T-helper 1 cell treated with Interleukin-12 subunit alpha and Interleukin-12 subunit beta and Interleukin-4 antibody, amounts not matched to agents 30 μg/mL and 1 μg/mL, for 36 hours (primary cell): ENCODE results near the gene TFIP11.
"Not testable (repeated sequence)": the region's sequence is repeated elsewhere in the genome, so short reads cannot be mapped to it uniquely, and the experiment has no call there.

Experiments used
- H3K27ac Mint-ChIP-seq: one replicate; pipeline ENCODE4 v1.8.0; 2021; ENCODE audit warnings: mild to moderate bottlenecking, mixed read lengths
- H3K27me3 Mint-ChIP-seq: one replicate; pipeline ENCODE4 v1.8.0; 2021; ENCODE audit warnings: low read depth, mixed read lengths
- H3K36me3 Mint-ChIP-seq: one replicate; pipeline ENCODE4 v1.8.0; 2021; ENCODE audit warnings: low read depth, mixed read lengths
- H3K4me1 Mint-ChIP-seq: one replicate; pipeline ENCODE4 v1.8.0; 2021; ENCODE audit warnings: low read depth, mixed read lengths
- H3K4me3 Mint-ChIP-seq: one replicate; pipeline ENCODE4 v1.8.0; 2021; ENCODE audit warnings: mild to moderate bottlenecking, moderate library complexity, mixed read lengths
- H3K9me3 Mint-ChIP-seq: one replicate; pipeline ENCODE4 v1.8.0; 2021; ENCODE audit warnings: mixed read lengths

Gene TFIP11

DNA sequence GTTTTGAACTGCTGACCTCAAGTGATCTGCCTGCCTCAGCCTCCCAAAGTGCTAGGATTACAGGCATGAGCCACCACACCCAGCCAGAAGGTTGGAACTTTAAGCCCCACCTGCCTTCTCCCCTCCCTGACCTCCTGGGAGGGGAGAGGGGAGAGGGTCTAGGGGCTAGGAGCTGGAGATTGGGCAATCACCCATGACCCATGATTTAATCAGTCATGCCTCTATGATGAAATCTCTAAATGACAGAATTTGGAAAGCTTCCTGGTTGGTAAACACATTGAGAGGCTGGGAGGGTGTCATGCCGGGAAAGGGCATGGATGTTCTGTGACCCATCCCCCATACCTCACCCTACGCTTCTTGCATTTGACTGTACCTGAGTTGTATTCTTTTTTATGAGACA, 17.1 kb upstream of the TFIP11 start:
- Mint-ChIP-seq H3K27me3 (no peaks in the 10 kb centered on the region), H3K36me3 (peaks cover 50% of the 10 kb centered on the region)

DNA sequence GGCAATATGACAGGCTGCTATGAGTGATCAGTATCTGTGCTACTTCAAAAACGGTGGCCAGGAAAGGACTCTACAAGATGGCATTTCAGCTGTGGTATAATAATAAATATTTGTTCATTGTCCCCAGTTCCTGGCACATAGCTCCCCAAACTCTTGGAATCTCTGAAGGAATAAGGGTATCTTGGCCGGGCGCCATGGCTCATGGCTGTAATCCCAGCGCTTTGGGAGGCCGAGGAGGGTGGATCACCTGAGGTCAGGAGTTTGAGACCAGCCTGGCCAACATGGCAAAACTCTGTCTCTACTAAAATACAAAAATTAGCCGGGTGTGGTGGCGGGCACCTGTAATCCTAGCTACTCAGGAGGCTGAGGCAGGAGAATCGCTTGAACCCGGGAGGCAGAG, 16.2 kb upstream of the TFIP11 start:
- H3K9me3 Mint-ChIP-seq, H3K27me3 Mint-ChIP-seq, H3K4me3 Mint-ChIP-seq, H3K27ac Mint-ChIP-seq, H3K4me1 Mint-ChIP-seq: not testable (repeated sequence)
- peaks cover 50% of the 10 kb centered on the region for H3K36me3 Mint-ChIP-seq

More for the DNA sequence above, 17.1 kb upstream of the TFIP11 start:
- no peaks in the 10 kb centered on the region for H3K9me3 Mint-ChIP-seq
- no peak overlapping the region for H3K4me3 Mint-ChIP-seq
- peaks cover 15% of the 10 kb centered on the region for H3K4me1 Mint-ChIP-seq
- H3K27ac Mint-ChIP-seq, result no peak overlapping the region

DNA sequence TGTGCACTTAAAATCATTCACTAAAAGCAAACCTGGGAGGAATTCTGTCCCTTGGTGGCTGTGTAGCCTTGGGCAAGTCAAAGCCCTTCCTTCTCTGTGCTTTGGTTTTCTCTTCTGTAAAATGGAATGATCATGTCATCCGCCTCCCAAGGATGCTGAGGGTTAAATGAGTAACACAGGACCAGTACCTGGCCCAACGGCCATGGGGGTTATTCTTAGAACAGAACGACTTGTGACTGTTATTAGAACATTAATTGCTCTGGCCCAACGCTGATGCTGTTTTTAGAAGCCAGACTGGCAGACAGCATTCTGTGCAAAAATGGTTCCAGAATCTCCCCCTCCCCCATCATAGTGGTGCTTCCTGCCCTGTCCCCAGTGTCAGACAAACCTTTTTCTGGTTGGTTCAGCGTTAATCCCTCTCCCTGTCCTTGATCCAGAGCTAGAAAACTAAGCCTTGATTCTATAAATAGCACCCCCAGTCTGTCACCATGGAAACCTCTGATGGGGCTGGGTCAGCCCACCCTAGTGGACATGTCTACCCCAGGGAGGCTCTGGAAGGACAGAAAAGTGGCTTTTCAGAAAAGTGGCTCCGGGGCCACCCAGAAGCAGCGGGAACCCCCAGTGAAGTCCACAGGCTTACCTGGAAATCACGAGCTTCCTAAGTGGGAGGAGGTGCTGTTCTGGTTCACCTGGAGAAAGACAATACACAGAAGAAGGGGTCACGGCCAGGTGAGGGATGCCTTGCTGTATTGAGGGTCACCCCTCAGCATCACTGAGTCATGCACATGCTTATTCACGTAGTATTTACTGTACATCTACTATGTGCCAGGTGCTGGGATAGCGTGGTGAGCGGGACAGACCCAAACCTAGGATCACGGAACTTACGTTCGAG, 15.5 kb upstream of the TFIP11 start:
- Mint-ChIP-seq H3K4me1 (peaks cover 8% of the 10 kb centered on the region), H3K4me3 (no peak overlapping the region), H3K36me3 (peaks cover 51% of the 10 kb centered on the region), H3K27ac (no peak overlapping the region), H3K9me3 (no peaks in the 10 kb centered on the region), H3K27me3 (no peaks in the 10 kb centered on the region)

DNA sequence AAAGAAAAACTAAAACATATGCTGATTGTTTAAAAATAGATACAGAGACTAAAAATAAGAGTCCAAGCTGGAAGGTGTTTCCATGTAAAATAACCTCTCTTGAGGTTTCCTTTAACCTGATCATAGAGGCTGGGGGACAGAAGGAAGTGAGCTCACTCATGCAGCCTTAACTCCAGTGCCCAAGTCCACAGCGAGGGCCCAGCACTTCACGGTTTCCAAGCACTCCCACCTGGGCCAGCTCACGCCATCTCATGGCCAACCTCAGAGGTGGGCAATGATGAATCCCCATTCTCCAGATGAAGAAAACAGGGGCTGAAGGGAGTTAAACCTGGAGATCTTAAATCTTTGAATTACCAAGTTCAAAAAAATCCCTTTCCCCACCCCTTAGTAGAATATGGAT, 14.9 kb upstream of the TFIP11 start:
- H3K27ac Mint-ChIP-seq, result no peak overlapping the region
- peaks cover 50% of the 10 kb centered on the region for H3K36me3 Mint-ChIP-seq
- no peaks in the 10 kb centered on the region for H3K27me3 Mint-ChIP-seq
- peaks cover 2% of the 10 kb centered on the region for H3K4me1 Mint-ChIP-seq
- H3K9me3 Mint-ChIP-seq, result no peaks in the 10 kb centered on the region
- no peak overlapping the region for H3K4me3 Mint-ChIP-seq

DNA sequence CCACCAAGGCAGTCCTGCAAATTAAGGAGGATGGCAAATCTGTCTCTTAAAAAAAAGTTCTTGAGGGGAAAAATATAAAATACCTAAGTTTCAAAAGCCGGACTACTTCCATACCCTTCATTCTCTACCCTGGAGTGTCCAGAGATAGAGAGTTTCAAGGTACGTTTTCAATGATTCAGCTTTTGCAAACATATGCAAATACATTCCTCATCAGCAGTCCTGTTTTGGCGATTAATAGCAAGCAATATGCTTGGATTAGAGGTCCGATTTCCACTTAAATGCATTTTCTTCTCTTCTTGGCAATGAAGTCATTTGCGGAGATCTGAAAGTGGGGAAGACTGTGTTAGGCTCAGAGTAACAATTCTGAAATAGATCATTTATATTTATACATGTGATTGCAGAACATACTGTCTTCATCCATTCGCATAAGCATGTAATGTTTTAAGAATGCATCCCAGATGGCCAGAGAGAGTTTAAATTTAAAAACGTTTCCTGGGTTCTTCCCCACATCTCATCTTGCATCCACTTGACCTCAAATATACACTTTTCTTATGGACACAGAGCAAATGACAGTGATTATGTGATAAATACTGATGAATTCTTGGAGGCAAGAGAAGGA, 13.8 kb upstream of the TFIP11 start:
- H3K4me1 Mint-ChIP-seq, result no peaks in the 10 kb centered on the region
- peaks cover 47% of the 10 kb centered on the region for H3K36me3 Mint-ChIP-seq
- no peaks in the 10 kb centered on the region for H3K27me3 Mint-ChIP-seq
- no peaks in the 10 kb centered on the region for H3K9me3 Mint-ChIP-seq
- no peak overlapping the region for H3K27ac Mint-ChIP-seq
- H3K4me3 Mint-ChIP-seq, result no peak overlapping the region

DNA sequence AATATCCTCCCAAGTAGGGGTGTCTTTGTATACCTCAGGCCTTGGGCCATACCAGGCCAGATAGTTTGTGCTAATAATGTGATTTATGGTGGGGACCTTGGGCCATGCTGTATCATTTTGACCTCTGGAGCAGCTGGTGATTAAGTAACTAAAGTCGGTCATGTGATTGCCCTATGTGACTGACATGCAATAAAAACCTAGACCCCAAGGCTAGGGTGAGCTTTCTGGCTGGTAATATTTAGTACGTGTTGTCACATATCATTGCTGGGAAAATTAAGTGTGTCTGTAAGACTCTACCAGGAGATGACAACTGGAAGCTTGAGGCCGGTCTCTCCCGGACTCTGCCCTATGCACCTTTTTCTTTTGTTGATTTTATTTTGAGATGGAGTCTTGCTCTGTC, 12.6 kb upstream of the TFIP11 start:
- Mint-ChIP-seq H3K27me3 (no peaks in the 10 kb centered on the region), H3K4me3 (no peak overlapping the region), H3K36me3 (peaks cover 39% of the 10 kb centered on the region), H3K4me1 (no peaks in the 10 kb centered on the region), H3K9me3 (no peaks in the 10 kb centered on the region), H3K27ac (no peak overlapping the region)

DNA sequence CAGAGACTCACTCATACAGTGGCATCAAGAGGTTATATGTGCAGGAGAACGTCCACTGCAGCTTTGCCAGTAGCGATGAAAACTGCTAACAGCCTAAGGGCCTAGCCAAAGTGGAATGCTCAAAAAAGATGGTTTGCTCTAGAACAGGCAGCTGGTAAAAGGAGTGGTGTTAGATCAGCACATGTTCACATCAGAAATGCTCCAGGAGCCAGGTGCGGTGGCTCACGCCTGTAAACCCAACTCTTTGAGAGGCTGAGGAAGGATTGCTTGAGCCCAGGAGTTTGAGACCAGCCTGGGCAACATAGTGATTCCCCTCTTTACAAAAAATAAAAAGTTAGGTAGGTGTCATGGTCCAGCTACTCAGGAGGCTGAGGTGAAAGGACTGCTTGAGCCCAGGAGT, 10.3 kb upstream of the TFIP11 start:
- Mint-ChIP-seq H3K4me1 (no peaks in the 10 kb centered on the region), H3K27me3 (no peaks in the 10 kb centered on the region), H3K9me3 (no peaks in the 10 kb centered on the region), H3K36me3 (peaks cover 33% of the 10 kb centered on the region), H3K4me3 (no peak overlapping the region), H3K27ac (no peak overlapping the region)

DNA sequence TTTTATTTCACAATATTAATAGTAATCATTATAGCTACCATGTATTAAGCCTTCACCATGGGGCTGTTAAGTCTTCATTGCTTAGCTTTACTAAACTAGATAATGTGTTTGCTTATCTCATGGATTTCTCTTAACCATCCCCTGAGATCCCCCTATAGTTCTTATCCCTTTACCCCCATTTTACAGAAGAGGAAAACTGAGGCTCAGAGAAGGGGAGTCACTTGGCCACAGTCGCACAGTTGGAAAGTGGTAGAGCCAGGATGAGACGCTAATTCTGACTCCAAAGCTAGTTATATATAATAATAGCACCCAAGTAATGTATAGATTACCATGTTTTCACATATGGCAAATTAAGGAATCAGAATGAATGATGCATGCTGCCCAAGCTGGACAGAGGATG, 9.7 kb upstream of the TFIP11 start:
- peaks cover 29% of the 10 kb centered on the region for H3K36me3 Mint-ChIP-seq
- no peaks in the 10 kb centered on the region for H3K4me1 Mint-ChIP-seq
- no peaks in the 10 kb centered on the region for H3K9me3 Mint-ChIP-seq
- no peak overlapping the region for H3K4me3 Mint-ChIP-seq
- no peak overlapping the region for H3K27ac Mint-ChIP-seq
- no peaks in the 10 kb centered on the region for H3K27me3 Mint-ChIP-seq

DNA sequence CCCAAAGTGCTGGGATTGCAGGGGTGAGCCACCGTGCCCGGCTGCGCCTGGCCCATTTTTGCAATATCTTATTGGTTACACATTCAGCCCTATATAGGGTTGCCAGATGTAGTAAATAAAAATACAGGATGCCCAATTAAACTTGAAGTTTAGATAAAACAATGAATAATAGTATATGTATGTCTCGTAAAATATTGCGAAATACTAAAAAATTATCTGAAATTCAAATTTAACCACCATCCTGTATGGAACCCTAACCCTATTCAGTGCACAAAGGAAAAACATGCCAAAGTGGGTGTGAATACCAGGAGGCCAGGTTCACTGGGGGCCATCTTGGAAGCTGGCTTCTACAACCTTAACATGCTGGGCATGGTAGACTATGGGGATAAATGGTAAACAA, 5.2 kb upstream of the TFIP11 start:
- H3K27ac Mint-ChIP-seq, result no peak overlapping the region
- no peaks in the 10 kb centered on the region for H3K27me3 Mint-ChIP-seq
- no peaks in the 10 kb centered on the region for H3K9me3 Mint-ChIP-seq
- peaks cover 4% of the 10 kb centered on the region for H3K36me3 Mint-ChIP-seq
- no peak overlapping the region for H3K4me3 Mint-ChIP-seq
- peaks cover 20% of the 10 kb centered on the region for H3K4me1 Mint-ChIP-seq

DNA sequence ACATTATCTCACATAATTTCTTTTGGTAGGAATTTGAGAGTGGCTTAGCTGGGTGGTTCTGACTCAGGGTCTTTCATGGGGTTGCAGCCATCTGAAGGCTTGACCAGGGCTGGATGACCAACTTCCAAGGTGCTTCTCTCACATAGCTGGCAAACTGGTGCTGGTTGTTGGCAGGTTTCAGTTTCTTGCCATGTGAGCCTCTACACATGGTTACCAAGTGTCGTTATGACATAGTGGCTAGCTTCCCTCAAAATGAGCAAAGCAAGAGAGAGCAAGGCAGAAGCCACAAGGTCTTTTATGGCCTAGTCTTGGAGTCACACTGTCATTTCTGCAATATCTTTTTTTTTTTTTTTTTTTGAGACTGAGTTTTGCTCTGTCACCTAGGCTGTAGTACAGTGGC, 4.2 kb upstream of the TFIP11 start:
- Mint-ChIP-seq H3K27ac (no peak overlapping the region), H3K4me3 (no peak overlapping the region), H3K36me3 (peaks cover 4% of the 10 kb centered on the region), H3K27me3 (no peaks in the 10 kb centered on the region), H3K9me3 (no peaks in the 10 kb centered on the region), H3K4me1 (peaks cover 24% of the 10 kb centered on the region)

DNA sequence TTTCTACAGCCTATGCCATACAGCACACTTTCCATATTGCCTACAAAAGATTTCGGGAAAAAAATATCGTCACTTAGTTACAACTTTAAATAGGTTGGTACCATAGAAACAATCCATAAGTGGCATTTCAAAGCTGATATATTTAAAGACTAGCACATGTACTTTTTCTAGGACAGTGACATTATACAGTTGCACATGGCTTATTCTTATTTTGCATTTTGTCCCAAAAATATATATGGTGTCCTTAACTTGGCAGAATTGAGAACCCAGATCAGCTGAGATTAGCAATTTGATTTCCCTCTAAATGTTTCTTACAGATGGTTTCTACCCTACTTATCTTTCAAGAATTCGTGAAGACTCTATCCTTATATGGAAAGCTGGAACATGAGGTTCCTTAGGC, 3.7 kb upstream of the TFIP11 start:
- Mint-ChIP-seq H3K9me3 (no peaks in the 10 kb centered on the region), H3K27ac (peak overlapping the region; percentile 11), H3K27me3 (no peaks in the 10 kb centered on the region), H3K36me3 (peaks cover 5% of the 10 kb centered on the region), H3K4me3 (no peak overlapping the region), H3K4me1 (peaks cover 30% of the 10 kb centered on the region)

DNA sequence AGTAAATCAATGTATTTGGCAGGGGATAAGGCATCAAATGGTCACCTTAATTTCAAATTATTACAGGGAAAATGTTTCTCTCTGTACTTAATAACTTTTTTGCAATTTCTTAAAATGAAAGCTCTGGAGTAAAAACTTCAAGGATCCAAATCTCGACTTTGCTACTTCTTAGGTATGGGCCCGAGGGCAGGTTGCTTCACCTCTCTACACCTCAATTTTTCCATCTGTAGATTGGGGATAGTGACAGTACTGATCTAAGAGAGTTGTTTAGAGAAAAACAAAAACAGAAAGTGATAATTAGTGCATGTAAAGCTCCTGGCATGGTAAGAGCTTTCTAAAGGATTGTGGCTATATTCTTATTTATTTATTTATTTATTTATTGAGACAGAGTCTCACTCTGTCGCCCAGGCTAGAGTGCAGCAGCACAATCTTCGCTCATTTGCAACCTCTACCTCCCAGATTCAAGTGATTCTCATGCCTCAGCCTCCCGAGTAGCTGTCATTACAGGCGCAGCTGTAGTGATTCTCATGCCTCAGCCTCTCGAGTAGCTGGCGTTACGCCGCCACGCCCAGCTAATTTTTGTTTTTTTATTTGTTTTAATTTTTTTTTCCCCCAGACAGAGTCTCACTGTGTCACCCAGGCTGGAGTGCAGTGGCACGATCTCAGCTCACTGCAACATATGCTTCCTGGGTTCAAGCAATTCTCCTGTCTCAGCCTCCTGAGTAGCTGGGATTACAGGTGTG, 2.3 kb upstream of the TFIP11 start:
- Mint-ChIP-seq H3K27ac (peak overlapping the region; percentile 71), H3K4me3 (no peak overlapping the region)

DNA sequence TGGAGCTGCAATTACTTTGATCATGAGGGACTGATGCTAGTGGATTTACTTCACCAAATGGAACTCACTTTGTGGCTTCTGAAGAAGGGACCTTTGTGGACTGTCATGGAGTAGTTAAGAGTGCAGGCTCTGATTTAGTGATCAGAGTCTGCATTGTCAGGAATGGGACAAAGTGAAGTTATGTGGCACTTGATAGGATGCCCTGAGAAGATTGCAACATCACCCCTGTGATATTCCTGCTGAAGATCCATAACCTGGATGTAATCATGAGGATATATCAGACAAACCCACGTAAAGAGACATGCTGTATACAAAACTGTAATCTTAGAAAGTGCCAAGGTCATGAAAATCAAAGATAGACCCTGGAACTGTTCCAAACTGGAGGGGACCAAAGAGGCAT, 1.6 kb upstream of the TFIP11 start:
- Mint-ChIP-seq H3K4me1 (peaks cover 43% of the 10 kb centered on the region), H3K9me3 (no peaks in the 10 kb centered on the region), H3K36me3 (peaks cover 22% of the 10 kb centered on the region), H3K4me3 (peak overlapping the region; percentile 9), H3K27ac (peak overlapping the region; percentile 92), H3K27me3 (no peaks in the 10 kb centered on the region)

More for the DNA sequence above, 2.3 kb upstream of the TFIP11 start:
- no peaks in the 10 kb centered on the region for H3K27me3 Mint-ChIP-seq
- no peaks in the 10 kb centered on the region for H3K9me3 Mint-ChIP-seq
- H3K36me3 Mint-ChIP-seq, result peaks cover 15% of the 10 kb centered on the region
- H3K4me1 Mint-ChIP-seq, result peaks cover 39% of the 10 kb centered on the region

DNA sequence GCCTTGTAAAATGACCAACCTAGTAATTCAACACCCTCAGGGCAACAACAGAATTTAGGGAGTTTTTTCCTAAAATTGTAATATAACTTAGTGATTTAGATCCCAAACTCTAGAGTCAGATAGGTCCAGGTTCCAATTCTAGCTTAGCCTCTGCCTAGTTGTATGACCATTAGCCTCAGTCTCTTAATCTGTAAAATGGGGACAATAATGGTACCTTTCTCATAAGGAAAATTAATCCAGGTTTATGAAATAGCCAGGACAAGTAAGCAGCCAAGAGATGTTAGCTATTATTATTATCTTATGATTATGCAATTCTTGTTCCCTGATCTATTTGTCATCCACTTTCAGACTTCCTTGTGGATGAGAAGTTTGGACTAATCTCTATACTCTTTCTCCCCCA, 4.1 kb downstream of the TFIP11 start:
- H3K27ac Mint-ChIP-seq, result no peak overlapping the region
- H3K27me3 Mint-ChIP-seq, result no peaks in the 10 kb centered on the region
- H3K4me3 Mint-ChIP-seq, result no peak overlapping the region
- peaks cover 53% of the 10 kb centered on the region for H3K36me3 Mint-ChIP-seq
- no peaks in the 10 kb centered on the region for H3K9me3 Mint-ChIP-seq
- peaks cover 39% of the 10 kb centered on the region for H3K4me1 Mint-ChIP-seq

DNA sequence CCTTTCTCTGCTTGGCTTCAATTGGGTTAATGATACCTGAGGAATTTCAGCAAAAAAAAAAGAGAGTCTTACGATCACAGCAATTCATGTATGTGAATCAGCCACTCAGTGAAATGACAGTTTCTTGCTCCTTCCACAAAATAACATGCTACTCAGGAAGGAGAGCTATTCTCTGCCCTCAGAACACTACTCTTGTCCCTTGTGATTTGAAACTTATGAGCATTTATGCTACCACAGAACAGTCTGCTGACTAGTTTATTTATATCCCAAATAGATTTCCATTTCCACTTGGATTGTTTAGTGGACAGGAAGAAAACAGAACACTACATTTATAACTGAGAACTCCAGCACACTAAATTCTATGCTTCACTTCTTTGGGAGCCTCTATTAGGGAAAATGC, 8.5 kb downstream of the TFIP11 start:
- peaks cover 58% of the 10 kb centered on the region for H3K36me3 Mint-ChIP-seq
- H3K4me1 Mint-ChIP-seq, result peaks cover 26% of the 10 kb centered on the region
- no peak overlapping the region for H3K4me3 Mint-ChIP-seq
- no peaks in the 10 kb centered on the region for H3K27me3 Mint-ChIP-seq
- H3K9me3 Mint-ChIP-seq, result no peaks in the 10 kb centered on the region
- peak overlapping the region; percentile 75 for H3K27ac Mint-ChIP-seq
